ENCODE measurements around the gene ALG14. TPM values are rescaled to one million over a fixed set of nuclear protein-coding genes. Genes with fewer than 3 reads are reported as not detected.
"Not testable (repeated sequence)": the region's sequence is repeated elsewhere in the genome, so short reads cannot be mapped to it uniquely, and the experiment has no call there.

ALG14 gene
- polyA plus RNA-seq, 1 donor from 2014 or later = 2.6 TPM

- H3K27ac ChIP-seq (ENCODE audit: low read length) = no peak overlapping the region
Observed at GRCh38 chr1:94998748-94999147, 74.0 kb downstream of the ALG14 start.

DNA sequence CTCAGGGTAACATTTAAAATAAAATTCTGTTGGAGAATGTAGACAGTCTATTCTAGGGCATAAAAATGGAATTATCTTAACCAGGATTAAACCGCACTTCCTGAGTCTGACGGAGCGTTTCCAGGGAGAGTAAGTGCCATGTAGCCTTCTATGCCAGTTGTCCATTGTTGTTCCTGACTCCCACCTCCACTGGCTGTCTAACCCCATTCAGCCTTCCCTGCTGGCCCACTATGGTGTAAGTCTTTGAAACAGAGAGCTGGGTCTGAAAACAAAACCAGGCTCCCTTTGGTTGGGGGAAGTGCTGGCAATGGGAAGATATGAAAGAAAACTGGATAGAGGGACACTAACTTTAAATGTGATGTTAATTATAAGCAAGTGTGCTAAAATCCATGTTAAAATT, 74.6 kb downstream of the ALG14 start:
- Histone ChIP-seq H3K79me2 (replicated peaks; ENCODE audit: insufficient read depth, low read length) (no peaks in the 10 kb centered on the region), H3K27me3 (ENCODE audit: insufficient read depth, low read depth, low read length) (no peaks in the 10 kb centered on the region), H3K4me2 (ENCODE audit: low read length) (no peak overlapping the region), H3K4me3 (ENCODE audit: low read length) (no peak overlapping the region), H3K9ac (ENCODE audit: low read length) (no peak overlapping the region), H3K9me2 (ENCODE audit: insufficient read depth, low read length) (no peaks in the 10 kb centered on the region), H3K9me3 (ENCODE audit: low read length) (no peaks in the 10 kb centered on the region), H3F3A (ENCODE audit: insufficient read depth, low read length, poor library complexity, severe bottlenecking) (no peaks in the 10 kb centered on the region), H3K27ac (ENCODE audit: low read length) (no peak overlapping the region), H4K20me1 (ENCODE audit: insufficient read depth) (no peaks in the 10 kb centered on the region), H3K36me3 (ENCODE audit: insufficient read depth, low read length) (no peaks in the 10 kb centered on the region), H2AFZ (ENCODE audit: low read depth, low read length) (no peak overlapping the region)
- TF ChIP-seq MXI1 (conservative IDR thresholded peaks at IDR 0.05; ENCODE audit: poor library complexity, severe bottlenecking) (no peak), SMC3 (conservative IDR thresholded peaks at IDR 0.05; ENCODE audit: poor library complexity) (no peak), POLR2AphosphoS5 (IDR thresholded peaks at IDR 0.05) (no peak), EZH2 (IDR thresholded peaks at IDR 0.05; ENCODE audit: borderline replicate concordance, insufficient read depth, low read length, poor library complexity, severe bottlenecking) (no peak), TAF1 (IDR thresholded peaks at IDR 0.05; ENCODE audit: low read depth) (no peak)

More at GRCh38 chr1:94998748-94999147, 74.0 kb downstream of the ALG14 start:
- Histone ChIP-seq H2AFZ (ENCODE audit: low read depth, low read length) (no peak overlapping the region), H3K27me3 (ENCODE audit: insufficient read depth, low read depth, low read length) (no peaks in the 10 kb centered on the region), H3K79me2 (replicated peaks; ENCODE audit: insufficient read depth, low read length) (no peaks in the 10 kb centered on the region), H3K4me3 (ENCODE audit: low read length) (no peak overlapping the region), H4K20me1 (ENCODE audit: insufficient read depth) (no peaks in the 10 kb centered on the region), H3K36me3 (ENCODE audit: insufficient read depth, low read length) (no peaks in the 10 kb centered on the region), H3K4me2 (ENCODE audit: low read length) (no peak overlapping the region), H3K9ac (ENCODE audit: low read length) (no peak overlapping the region), H3K9me2 (ENCODE audit: insufficient read depth, low read length) (no peaks in the 10 kb centered on the region), H3K9me3 (ENCODE audit: low read length) (no peaks in the 10 kb centered on the region), H3F3A (ENCODE audit: insufficient read depth, low read length, poor library complexity, severe bottlenecking) (no peaks in the 10 kb centered on the region)
- TF ChIP-seq RAD21 (conservative IDR thresholded peaks at IDR 0.05) (no peak), REST (IDR thresholded peaks at IDR 0.05; ENCODE audit: borderline replicate concordance) (no peak), SMC3 (conservative IDR thresholded peaks at IDR 0.05; ENCODE audit: poor library complexity) (no peak), POLR2AphosphoS5 (IDR thresholded peaks at IDR 0.05) (no peak), TAF1 (IDR thresholded peaks at IDR 0.05; ENCODE audit: low read depth) (no peak), EZH2 (IDR thresholded peaks at IDR 0.05; ENCODE audit: borderline replicate concordance, insufficient read depth, low read length, poor library complexity, severe bottlenecking) (no peak), EP300 (conservative IDR thresholded peaks at IDR 0.05; ENCODE audit: poor library complexity, severe bottlenecking) (no peak)
- TF ChIP-seq, protein P1, sequence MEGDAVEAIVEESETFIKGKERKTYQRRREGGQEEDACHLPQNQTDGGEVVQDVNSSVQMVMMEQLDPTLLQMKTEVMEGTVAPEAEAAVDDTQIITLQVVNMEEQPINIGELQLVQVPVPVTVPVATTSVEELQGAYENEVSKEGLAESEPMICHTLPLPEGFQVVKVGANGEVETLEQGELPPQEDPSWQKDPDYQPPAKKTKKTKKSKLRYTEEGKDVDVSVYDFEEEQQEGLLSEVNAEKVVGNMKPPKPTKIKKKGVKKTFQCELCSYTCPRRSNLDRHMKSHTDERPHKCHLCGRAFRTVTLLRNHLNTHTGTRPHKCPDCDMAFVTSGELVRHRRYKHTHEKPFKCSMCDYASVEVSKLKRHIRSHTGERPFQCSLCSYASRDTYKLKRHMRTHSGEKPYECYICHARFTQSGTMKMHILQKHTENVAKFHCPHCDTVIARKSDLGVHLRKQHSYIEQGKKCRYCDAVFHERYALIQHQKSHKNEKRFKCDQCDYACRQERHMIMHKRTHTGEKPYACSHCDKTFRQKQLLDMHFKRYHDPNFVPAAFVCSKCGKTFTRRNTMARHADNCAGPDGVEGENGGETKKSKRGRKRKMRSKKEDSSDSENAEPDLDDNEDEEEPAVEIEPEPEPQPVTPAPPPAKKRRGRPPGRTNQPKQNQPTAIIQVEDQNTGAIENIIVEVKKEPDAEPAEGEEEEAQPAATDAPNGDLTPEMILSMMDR (IDR thresholded peaks at IDR 0.05; ENCODE audit: poor library complexity, severe bottlenecking) = no peak

DNA sequence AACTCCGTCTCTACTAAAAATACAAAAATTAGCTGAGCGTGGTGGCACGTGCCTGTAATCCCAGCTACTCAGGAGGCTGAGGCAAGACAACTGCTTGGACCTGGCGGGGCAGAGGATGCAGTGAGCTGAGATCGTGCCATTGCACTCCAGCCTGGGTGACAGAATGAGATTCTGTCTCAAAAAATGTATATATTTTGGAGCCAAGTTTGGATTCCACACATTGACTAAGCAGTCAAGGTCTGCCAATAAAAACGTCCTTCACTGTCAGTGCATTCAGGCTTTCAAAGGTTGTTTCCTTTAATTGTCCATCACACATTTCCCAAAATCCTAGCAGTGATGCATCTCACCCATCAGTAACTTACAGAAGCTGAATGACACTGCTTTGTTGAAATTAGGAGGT, 77.2 kb downstream of the ALG14 start:
- H3K79me2 ChIP-seq (replicated peaks; ENCODE audit: insufficient read depth, low read length); H3K9me3 ChIP-seq (ENCODE audit: low read length); H3K9me2 ChIP-seq (ENCODE audit: insufficient read depth, low read length); H4K20me1 ChIP-seq (ENCODE audit: insufficient read depth); H3K27ac ChIP-seq (ENCODE audit: low read length); H3K9ac ChIP-seq (ENCODE audit: low read length); H3F3A ChIP-seq (ENCODE audit: insufficient read depth, low read length, poor library complexity, severe bottlenecking); H3K36me3 ChIP-seq (ENCODE audit: insufficient read depth, low read length); H3K27me3 ChIP-seq (ENCODE audit: insufficient read depth, low read depth, low read length); H2AFZ ChIP-seq (ENCODE audit: low read depth, low read length); H3K4me3 ChIP-seq (ENCODE audit: low read length); H3K4me2 ChIP-seq (ENCODE audit: low read length): not testable (repeated sequence)

All from neural cell (in vitro differentiated cells).